ENCODE results near the gene KCND2.
"Not testable (repeated sequence)": the region's sequence is repeated elsewhere in the genome, so short reads cannot be mapped to it uniquely, and the experiment has no call there.

The KCND2 gene

GRCh38 chr7:120588862-120589261, 315.9 kb downstream of the KCND2 start:
- DNase-seq, result no peak

GRCh38 chr7:120600607-120601006, 327.6 kb downstream of the KCND2 start:
- DNase-seq, result no peak

GRCh38 chr7:120603366-120603765, 330.4 kb downstream of the KCND2 start:
- DNase-seq, result no peak

GRCh38 chr7:120609136-120609753, 336.3 kb downstream of the KCND2 start:
- no peak for DNase-seq

- no peak for DNase-seq
These were observed 339.0 kb downstream of the KCND2 start for GRCh38 chr7:120611975-120612374.

- no peak for DNase-seq
These were observed 342.7 kb downstream of the KCND2 start for GRCh38 chr7:120615703-120616102.

GRCh38 chr7:120617275-120617674, 344.3 kb downstream of the KCND2 start:
- DNase-seq, result no peak

GRCh38 chr7:120628251-120628650, 355.3 kb downstream of the KCND2 start:
- no peak for DNase-seq

GRCh38 chr7:120639884-120640283, 366.9 kb downstream of the KCND2 start:
- no peak for DNase-seq

- no peak for DNase-seq
These were observed 373.0 kb downstream of the KCND2 start for GRCh38 chr7:120645966-120646365.

- no peak for DNase-seq
These were observed 381.3 kb downstream of the KCND2 start for GRCh38 chr7:120654241-120654640.

GRCh38 chr7:120658516-120658915, 385.5 kb downstream of the KCND2 start:
- DNase-seq, result no peak

GRCh38 chr7:120662291-120662690, 389.3 kb downstream of the KCND2 start:
- no peak for DNase-seq

GRCh38 chr7:120665068-120665467, 392.1 kb downstream of the KCND2 start:
- no peak for DNase-seq

- DNase-seq, result no peak
These were observed 402.1 kb downstream of the KCND2 start for GRCh38 chr7:120675076-120675475.

- no peak for DNase-seq
These were observed 404.6 kb downstream of the KCND2 start for GRCh38 chr7:120677535-120677934.

GRCh38 chr7:120680985-120681384, 408.0 kb downstream of the KCND2 start:
- no peak for DNase-seq

GRCh38 chr7:120684463-120684862, 411.5 kb downstream of the KCND2 start:
- DNase-seq, result no peak

GRCh38 chr7:120691915-120692314, 418.9 kb downstream of the KCND2 start:
- DNase-seq, result no peak

GRCh38 chr7:120695848-120696247, 422.9 kb downstream of the KCND2 start:
- no peak for DNase-seq

- DNase-seq, result no peak
These were observed 427.8 kb downstream of the KCND2 start for GRCh38 chr7:120700796-120701195.

- not testable (repeated sequence) for DNase-seq
These were observed 429.4 kb downstream of the KCND2 start for GRCh38 chr7:120702408-120702807.

- no peak for DNase-seq
These were observed 430.7 kb downstream of the KCND2 start for GRCh38 chr7:120703585-120704240.

GRCh38 chr7:120709252-120709971, 436.4 kb downstream of the KCND2 start:
- DNase-seq, result no peak

Data from inflammatory macrophage (primary cell).